ENCODE results near the gene FTO. TPM values are rescaled to one million over a fixed set of nuclear protein-coding genes. Genes with fewer than 3 reads are reported as not detected.

FTO gene
- total and polyA plus RNA-seq, 2 experiments from 2014 or later: 46.8 to 77.7 TPM

GRCh38 chr16:54034684-54035083, 330.7 kb downstream of the FTO start:
- no peaks in the 10 kb centered on the region for H3K9me2 ChIP-seq (replicated peaks; ENCODE audit: insufficient read depth)
- no peaks in the 10 kb centered on the region for H3K4me1 ChIP-seq (ENCODE audit: insufficient read depth)
- no peak overlapping the region for H2AFZ ChIP-seq
- no peak overlapping the region for H3K4me2 ChIP-seq
- DNase-seq (ENCODE audit: low spot score): no peak
- no peak overlapping the region for H3K27ac ChIP-seq
- H3K9me3 ChIP-seq (ENCODE audit: low read depth): no peaks in the 10 kb centered on the region
- TF ChIP-seq EZH2 (IDR thresholded peaks at IDR 0.05; ENCODE audit: borderline replicate concordance) (no peak), EZH2phosphoT487 (IDR thresholded peaks at IDR 0.05; ENCODE audit: low read depth, severe bottlenecking, unreplicated experiment) (no peak), CTCF (IDR thresholded peaks at IDR 0.05; ENCODE audit: poor library complexity) (no peak)
- 100% methylated on average over 1 of the region's 1 CpG for WGBS (ENCODE audit: low lambda C conversion rate, missing lambda C conversion rate)
- no peaks in the 10 kb centered on the region for H4K20me1 ChIP-seq (ENCODE audit: insufficient read depth, poor library complexity, severe bottlenecking)
- H3K4me3 ChIP-seq: no peak overlapping the region
- H3K36me3 ChIP-seq (replicated peaks; ENCODE audit: insufficient read depth, low read depth): no peaks in the 10 kb centered on the region
- no peaks in the 10 kb centered on the region for H3K27me3 ChIP-seq
- no peaks in the 10 kb centered on the region for H3K79me2 ChIP-seq

GRCh38 chr16:54040480-54040879, 336.5 kb downstream of the FTO start:
- Histone ChIP-seq H3K27ac (no peak overlapping the region), H2AFZ (no peak overlapping the region), H3K9me2 (replicated peaks; ENCODE audit: insufficient read depth) (no peaks in the 10 kb centered on the region), H3K36me3 (replicated peaks; ENCODE audit: insufficient read depth, low read depth) (no peaks in the 10 kb centered on the region), H3K79me2 (no peaks in the 10 kb centered on the region), H3K4me3 (no peak overlapping the region), H3K4me1 (ENCODE audit: insufficient read depth) (no peaks in the 10 kb centered on the region), H3K27me3 (no peaks in the 10 kb centered on the region), H3K4me2 (no peak overlapping the region), H4K20me1 (ENCODE audit: insufficient read depth, poor library complexity, severe bottlenecking) (no peaks in the 10 kb centered on the region), H3K9me3 (ENCODE audit: low read depth) (no peaks in the 10 kb centered on the region)
- no peak for DNase-seq (ENCODE audit: low spot score)
- WGBS (ENCODE audit: low lambda C conversion rate, missing lambda C conversion rate): 74% methylated on average over 5 of the region's 5 CpGs
- TF ChIP-seq EZH2 (IDR thresholded peaks at IDR 0.05; ENCODE audit: borderline replicate concordance) (no peak), CTCF (IDR thresholded peaks at IDR 0.05; ENCODE audit: poor library complexity) (no peak), EZH2phosphoT487 (IDR thresholded peaks at IDR 0.05; ENCODE audit: low read depth, severe bottlenecking, unreplicated experiment) (no peak)

GRCh38 chr16:54040975-54041374, 337.0 kb downstream of the FTO start:
- no peak overlapping the region for H2AFZ ChIP-seq
- H3K36me3 ChIP-seq (replicated peaks; ENCODE audit: insufficient read depth, low read depth): no peaks in the 10 kb centered on the region
- no peak overlapping the region for H3K4me2 ChIP-seq
- 94% methylated on average over 6 of the region's 6 CpGs for WGBS (ENCODE audit: low lambda C conversion rate, missing lambda C conversion rate)
- no peaks in the 10 kb centered on the region for H4K20me1 ChIP-seq (ENCODE audit: insufficient read depth, poor library complexity, severe bottlenecking)
- H3K27me3 ChIP-seq: no peaks in the 10 kb centered on the region
- H3K9me3 ChIP-seq (ENCODE audit: low read depth): no peaks in the 10 kb centered on the region
- no peaks in the 10 kb centered on the region for H3K79me2 ChIP-seq
- DNase-seq (ENCODE audit: low spot score): no peak
- TF ChIP-seq CTCF (IDR thresholded peaks at IDR 0.05; ENCODE audit: poor library complexity) (no peak), EZH2 (IDR thresholded peaks at IDR 0.05; ENCODE audit: borderline replicate concordance) (no peak), EZH2phosphoT487 (IDR thresholded peaks at IDR 0.05; ENCODE audit: low read depth, severe bottlenecking, unreplicated experiment) (no peak)
- H3K4me1 ChIP-seq (ENCODE audit: insufficient read depth): no peaks in the 10 kb centered on the region
- no peaks in the 10 kb centered on the region for H3K9me2 ChIP-seq (replicated peaks; ENCODE audit: insufficient read depth)
- no peak overlapping the region for H3K27ac ChIP-seq
- H3K4me3 ChIP-seq: no peak overlapping the region

All from hepatocyte (in vitro differentiated cells).